ENCODE results near the gene ALOX15B. TPM values are rescaled to one million over a fixed set of nuclear protein-coding genes. Genes with fewer than 3 reads are reported as not detected.

Gene ALOX15B
- polyA plus RNA-seq (not detected in 2 replicates), polyA minus RNA-seq (not detected in 2 replicates)

- H2AFZ ChIP-seq (ENCODE audit: low read depth, low read length) = no peak within 1 kb of the TSS
These were observed at the start of gene ALOX15B for GRCh38 chr17:8038954-8039610. TSS of gene ALOX15B (plus strand) at chr17:8039059. CDS start at chr17:8039156, 97 bp downstream.

More at GRCh38 chr17:8038954-8039610, at the start of gene ALOX15B:
- no peaks in the 10 kb centered on the region for H3K79me2 ChIP-seq (replicated peaks; ENCODE audit: insufficient read depth, low read length)
- H3K4me3 ChIP-seq (ENCODE audit: low read length) = no peak within 1 kb of the TSS
- H3K9ac ChIP-seq (ENCODE audit: low read length) = no peak within 1 kb of the TSS
- no peaks in the 10 kb centered on the region for H3K9me2 ChIP-seq (ENCODE audit: insufficient read depth, low read length)
- no peak for TF ChIP-seq TAF1 (IDR thresholded peaks at IDR 0.05; ENCODE audit: low read depth)
- TF ChIP-seq POLR2AphosphoS5 (IDR thresholded peaks at IDR 0.05) = no peak
- TF ChIP-seq EP300 (conservative IDR thresholded peaks at IDR 0.05; ENCODE audit: poor library complexity, severe bottlenecking) = no peak
- no peak for TF ChIP-seq MXI1 (conservative IDR thresholded peaks at IDR 0.05; ENCODE audit: poor library complexity, severe bottlenecking)
- TF ChIP-seq CTCF (IDR thresholded peaks at IDR 0.05; ENCODE audit: poor library complexity, severe bottlenecking) = no peak
- TF ChIP-seq REST (IDR thresholded peaks at IDR 0.05; ENCODE audit: borderline replicate concordance) = no peak
- TF ChIP-seq EZH2 (IDR thresholded peaks at IDR 0.05; ENCODE audit: borderline replicate concordance, insufficient read depth, low read length, poor library complexity, severe bottlenecking) = no peak
- no peak for TF ChIP-seq SMC3 (conservative IDR thresholded peaks at IDR 0.05; ENCODE audit: poor library complexity)
- TF ChIP-seq RAD21 (conservative IDR thresholded peaks at IDR 0.05) = no peak
- H3K27me3 ChIP-seq (ENCODE audit: insufficient read depth, low read depth, low read length) = peaks cover 7% of the 10 kb centered on the region
- no peak within 1 kb of the TSS for H3K4me2 ChIP-seq (ENCODE audit: low read length)
- H3F3A ChIP-seq (ENCODE audit: insufficient read depth, low read length, poor library complexity, severe bottlenecking) = no peaks in the 10 kb centered on the region
- H3K9me3 ChIP-seq (ENCODE audit: low read length) = no peaks in the 10 kb centered on the region
- no peaks in the 10 kb centered on the region for H3K36me3 ChIP-seq (ENCODE audit: insufficient read depth, low read length)
- no peaks in the 10 kb centered on the region for H4K20me1 ChIP-seq (ENCODE audit: insufficient read depth)
- H3K27ac ChIP-seq (ENCODE audit: low read length) = no peak within 1 kb of the TSS

Measured in neural cell (in vitro differentiated cells).